ENCODE measurements around the gene UGT1A7. TPM values are rescaled to one million over a fixed set of nuclear protein-coding genes. Genes with fewer than 3 reads are reported as not detected.
"Not testable (repeated sequence)": the region's sequence is repeated elsewhere in the genome, so short reads cannot be mapped to it uniquely, and the experiment has no call there.

The UGT1A7 gene
- total RNA-seq, 1 donor from 2014 or later, result 7.7 TPM

- DNase-seq (ENCODE audit: low spot score), result no peak
Observed at GRCh38 chr2:233712611-233713261, 31.0 kb downstream of the UGT1A7 start, which contains the start of gene UGT1A5. TSS of gene UGT1A5 (plus strand) at chr2:233712907. CDS start at chr2:233712992, 85 bp downstream.

- DNase-seq (ENCODE audit: low spot score), result no peak
Observed at GRCh38 chr2:233713262-233713615, 31.5 kb downstream of the UGT1A7 start.

GRCh38 chr2:233714121-233714520, 32.4 kb downstream of the UGT1A7 start:
- no peak for DNase-seq (ENCODE audit: low spot score)

GRCh38 chr2:233718552-233718951, 36.9 kb downstream of the UGT1A7 start, which contains the start of gene UGT1A4:
TSS of gene UGT1A4 (plus strand) at chr2:233718736. CDS start at chr2:233718821, 85 bp downstream.
- DNase-seq (ENCODE audit: low spot score), result no peak

- DNase-seq (ENCODE audit: low spot score), result no peak
Observed at GRCh38 chr2:233728723-233729301, 47.1 kb downstream of the UGT1A7 start, which contains the start of gene UGT1A3. TSS of gene UGT1A3 (plus strand) at chr2:233729042. CDS start at chr2:233729127, 85 bp downstream.

GRCh38 chr2:233736868-233737653, 55.4 kb downstream of the UGT1A7 start:
- peak; percentile 46 for DNase-seq (ENCODE audit: low spot score)

- DNase-seq (ENCODE audit: low spot score), result no peak
Observed at GRCh38 chr2:233740870-233741269, 59.2 kb downstream of the UGT1A7 start.

- DNase-seq (ENCODE audit: low spot score), result no peak
Observed at GRCh38 chr2:233743464-233744259, 62.0 kb downstream of the UGT1A7 start.

GRCh38 chr2:233745073-233745755, 63.5 kb downstream of the UGT1A7 start:
- DNase-seq (ENCODE audit: low spot score), result no peak

- DNase-seq (ENCODE audit: low spot score), result not testable (repeated sequence)
Observed at GRCh38 chr2:233745838-233746237, 64.1 kb downstream of the UGT1A7 start.

- no peak for DNase-seq (ENCODE audit: low spot score)
Observed at GRCh38 chr2:233746475-233747282, 65.0 kb downstream of the UGT1A7 start.

- no peak for DNase-seq (ENCODE audit: low spot score)
Observed at GRCh38 chr2:233747283-233747544, 65.5 kb downstream of the UGT1A7 start.

- DNase-seq (ENCODE audit: low spot score), result not testable (repeated sequence)
Observed at GRCh38 chr2:233750689-233751088, 69.0 kb downstream of the UGT1A7 start.

- DNase-seq (ENCODE audit: low spot score), result not testable (repeated sequence)
Observed at GRCh38 chr2:233751212-233752009, 69.7 kb downstream of the UGT1A7 start.

GRCh38 chr2:233754872-233755611, 73.3 kb downstream of the UGT1A7 start:
- no peak for DNase-seq (ENCODE audit: low spot score)

- no peak for DNase-seq (ENCODE audit: low spot score)
Observed at GRCh38 chr2:233756429-233757081, 74.9 kb downstream of the UGT1A7 start.

GRCh38 chr2:233758141-233758540, 76.4 kb downstream of the UGT1A7 start:
- no peak for DNase-seq (ENCODE audit: low spot score)

- no peak for DNase-seq (ENCODE audit: low spot score)
Observed at GRCh38 chr2:233758849-233759248, 77.1 kb downstream of the UGT1A7 start.
